ENCODE results near the gene RADIL.

The RADIL gene

GRCh38 chr7:4758791-4759190 lies 124.7 kb downstream of the RADIL start:
- Histone ChIP-seq H3K36me3 (ENCODE audit: insufficient read depth, low read length) (peaks cover 90% of the 10 kb centered on the region; the same call in 1 of the 2 replicates), H2AFZ (ENCODE audit: low read length) (no peak overlapping the region)
- no peak for TF ChIP-seq EZH2phosphoT487 (IDR thresholded peaks at IDR 0.05; ENCODE audit: borderline replicate concordance)
- TF ChIP-seq CTCF (conservative IDR thresholded peaks at IDR 0.05; ENCODE audit: low read length): no peak

GRCh38 chr7:4758111-4758510 lies 125.4 kb downstream of the RADIL start:
- no peak overlapping the region for H3K9ac ChIP-seq (ENCODE audit: low read depth, low read length, poor library complexity, severe bottlenecking)
- no peaks in the 10 kb centered on the region for H3K4me1 ChIP-seq (ENCODE audit: insufficient read depth, low read length, poor library complexity, severe bottlenecking)
- H3K27me3 ChIP-seq (ENCODE audit: insufficient read depth, low read length, poor library complexity, severe bottlenecking): no peaks in the 10 kb centered on the region
- TF ChIP-seq CTCF (conservative IDR thresholded peaks at IDR 0.05; ENCODE audit: low read length) (no peak), EZH2phosphoT487 (IDR thresholded peaks at IDR 0.05; ENCODE audit: borderline replicate concordance) (no peak)
- no peak overlapping the region for H2AFZ ChIP-seq (ENCODE audit: low read length)
- H3K79me2 ChIP-seq (ENCODE audit: insufficient read depth, low read length): no peaks in the 10 kb centered on the region
- no peak overlapping the region for H3K4me3 ChIP-seq (ENCODE audit: low read length, poor library complexity, severe bottlenecking)
- no peaks in the 10 kb centered on the region for H3K9me2 ChIP-seq (replicated peaks; ENCODE audit: low read depth, low read length)
- peaks cover 83% of the 10 kb centered on the region; the same call in 1 of the 2 replicates for H3K36me3 ChIP-seq (ENCODE audit: insufficient read depth, low read length)
- H3K9me3 ChIP-seq (ENCODE audit: insufficient read depth, low read depth, low read length): no peaks in the 10 kb centered on the region
- H3F3A ChIP-seq (ENCODE audit: low read depth): no peaks in the 10 kb centered on the region
- peaks cover 7% of the 10 kb centered on the region for H4K20me1 ChIP-seq (ENCODE audit: insufficient read depth, low read length, poor library complexity, severe bottlenecking)
- no peak overlapping the region for H3K4me2 ChIP-seq (ENCODE audit: low read depth, low read length, poor library complexity, severe bottlenecking)

More at GRCh38 chr7:4758791-4759190, 124.7 kb downstream of the RADIL start:
- Histone ChIP-seq H3F3A (ENCODE audit: low read depth) (no peaks in the 10 kb centered on the region), H3K79me2 (ENCODE audit: insufficient read depth, low read length) (no peaks in the 10 kb centered on the region), H3K9me2 (replicated peaks; ENCODE audit: low read depth, low read length) (no peaks in the 10 kb centered on the region), H3K27me3 (ENCODE audit: insufficient read depth, low read length, poor library complexity, severe bottlenecking) (no peaks in the 10 kb centered on the region), H3K4me3 (ENCODE audit: low read length, poor library complexity, severe bottlenecking) (no peak overlapping the region), H3K9ac (ENCODE audit: low read depth, low read length, poor library complexity, severe bottlenecking) (no peak overlapping the region), H3K4me1 (ENCODE audit: insufficient read depth, low read length, poor library complexity, severe bottlenecking) (no peaks in the 10 kb centered on the region), H4K20me1 (ENCODE audit: insufficient read depth, low read length, poor library complexity, severe bottlenecking) (peaks cover under 1% of the 10 kb centered on the region), H3K9me3 (ENCODE audit: insufficient read depth, low read depth, low read length) (no peaks in the 10 kb centered on the region), H3K4me2 (ENCODE audit: low read depth, low read length, poor library complexity, severe bottlenecking) (no peak overlapping the region)

- Histone ChIP-seq H3K4me3 (ENCODE audit: low read length, poor library complexity, severe bottlenecking) (no peak overlapping the region), H2AFZ (ENCODE audit: low read length) (no peak overlapping the region), H3K9me2 (replicated peaks; ENCODE audit: low read depth, low read length) (no peaks in the 10 kb centered on the region), H4K20me1 (ENCODE audit: insufficient read depth, low read length, poor library complexity, severe bottlenecking) (peaks cover 7% of the 10 kb centered on the region), H3K9ac (ENCODE audit: low read depth, low read length, poor library complexity, severe bottlenecking) (no peak overlapping the region), H3K4me2 (ENCODE audit: low read depth, low read length, poor library complexity, severe bottlenecking) (no peak overlapping the region), H3K27me3 (ENCODE audit: insufficient read depth, low read length, poor library complexity, severe bottlenecking) (no peaks in the 10 kb centered on the region), H3K9me3 (ENCODE audit: insufficient read depth, low read depth, low read length) (no peaks in the 10 kb centered on the region), H3F3A (ENCODE audit: low read depth) (no peaks in the 10 kb centered on the region), H3K36me3 (ENCODE audit: insufficient read depth, low read length) (peaks cover 57% of the 10 kb centered on the region; the same call in 1 of the 2 replicates), H3K79me2 (ENCODE audit: insufficient read depth, low read length) (no peaks in the 10 kb centered on the region), H3K4me1 (ENCODE audit: insufficient read depth, low read length, poor library complexity, severe bottlenecking) (no peaks in the 10 kb centered on the region)
- no peak for TF ChIP-seq CTCF (conservative IDR thresholded peaks at IDR 0.05; ENCODE audit: low read length)
- TF ChIP-seq EZH2phosphoT487 (IDR thresholded peaks at IDR 0.05; ENCODE audit: borderline replicate concordance): no peak
Measured at GRCh38 chr7:4755045-4755444, 128.5 kb downstream of the RADIL start.
